HEK293T (cell line): ENCODE results near the gene CAMKMT.

Experiments used
- CTCF ChIA-PET: fragments of 350-600 bp; formaldehyde crosslinking; extraction: SDS; loops from one replicate; lab custom pipeline; 2021; ENCODE audit warnings: antibody characterized with exemption, inconsistent platforms; lab: Yijun Ruan, JAX
- POLR2A ChIA-PET: fragments of 350-600 bp; formaldehyde crosslinking; extraction: SDS; loops from one replicate; lab custom pipeline; 2020; ENCODE audit warnings: antibody characterized with exemption, inconsistent platforms; lab: Yijun Ruan, JAX
- DNase-seq: peaks from one replicate; pipeline ENCODE4 v3.0.0; 2012; ENCODE audit warnings: mixed read lengths; ENCODE audit errors: extremely low spot score
- ARNT ChIP-seq: fragments of 450-650 bp; IDR thresholded peaks from 2 replicates; pipeline ENCODE4 v1.6.1; 2017; ENCODE audit warnings: mild to moderate bottlenecking
- BHLHE40 ChIP-seq: fragments of 450-650 bp; IDR thresholded peaks from 2 replicates; pipeline ENCODE4 v1.6.1; 2016; ENCODE audit warnings: mild to moderate bottlenecking, moderate library complexity, borderline replicate concordance
- CTBP1 ChIP-seq: fragments of 450-650 bp; IDR thresholded peaks from 2 replicates; pipeline ENCODE4 v1.6.1; 2016; ENCODE audit warnings: borderline replicate concordance
- ELF4 ChIP-seq: fragments of 450-650 bp; IDR thresholded peaks from 2 replicates; pipeline ENCODE4 v1.6.1; 2017; ENCODE audit warnings: antibody characterized with exemption
- FOXA1 ChIP-seq: fragments of 450-650 bp; IDR thresholded peaks from 2 replicates; pipeline ENCODE4 v1.6.1; 2016; ENCODE audit warnings: mild to moderate bottlenecking
- FOXK2 ChIP-seq: fragments of 450-650 bp; IDR thresholded peaks from 2 replicates; pipeline ENCODE4 v1.6.1; 2016; ENCODE audit warnings: mild to moderate bottlenecking
- FOXM1 ChIP-seq: fragments of 450-650 bp; IDR thresholded peaks from 2 replicates; pipeline ENCODE4 v1.6.1; 2017; ENCODE audit warnings: mild to moderate bottlenecking, borderline replicate concordance
- HDGF ChIP-seq: fragments of 450-650 bp; IDR thresholded peaks from 2 replicates; pipeline ENCODE4 v1.6.1; 2017; ENCODE audit warnings: antibody characterized with exemption, borderline replicate concordance
- L3MBTL2 ChIP-seq: fragments of 450-650 bp; conservative IDR thresholded peaks from 2 replicates; pipeline ENCODE4 v1.6.1; 2016; ENCODE audit warnings: mild to moderate bottlenecking
- LEF1 ChIP-seq: fragments of 450-650 bp; IDR thresholded peaks from 2 replicates; pipeline ENCODE4 v1.6.1; 2017; ENCODE audit warnings: mild to moderate bottlenecking, borderline replicate concordance
- NFRKB ChIP-seq: fragments of 450-650 bp; IDR thresholded peaks from 2 replicates; pipeline ENCODE4 v1.6.1; 2016; ENCODE audit warnings: mild to moderate bottlenecking, moderate library complexity
- PKNOX1 ChIP-seq: fragments of 450-650 bp; IDR thresholded peaks from 2 replicates; pipeline ENCODE4 v1.6.1; 2016
- SP1 ChIP-seq: fragments of 450-650 bp; IDR thresholded peaks from 2 replicates; pipeline ENCODE4 v1.6.1; 2017
- SUZ12 ChIP-seq: fragments of 450-650 bp; IDR thresholded peaks from 2 replicates; pipeline ENCODE4 v1.6.1; 2016; ENCODE audit warnings: mild to moderate bottlenecking
- TARDBP ChIP-seq: fragments of 450-650 bp; IDR thresholded peaks from 2 replicates; pipeline ENCODE4 v1.6.1; 2016
- ZNF384 ChIP-seq: fragments of 450-650 bp; IDR thresholded peaks from 2 replicates; pipeline ENCODE4 v1.6.1; 2016

Gene CAMKMT

DNA sequence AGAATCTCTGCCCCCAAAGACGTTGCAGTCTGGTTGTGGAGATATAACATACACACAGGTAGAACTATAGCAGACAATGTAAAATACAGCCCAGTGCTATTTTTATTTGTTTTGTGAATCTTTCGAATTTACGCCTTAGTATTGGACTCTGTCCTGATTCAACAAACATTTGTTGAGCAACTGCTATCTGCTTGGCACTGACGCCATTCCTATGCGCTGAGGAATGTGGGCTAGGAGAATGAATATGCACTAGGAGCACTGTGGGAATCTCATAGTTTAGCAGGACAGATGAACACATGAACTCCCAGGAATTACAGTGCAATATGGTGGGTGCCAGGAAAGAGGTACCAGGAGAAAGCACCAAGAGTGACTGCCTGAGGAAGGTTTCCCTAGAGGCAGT is 398.1 kb downstream of the CAMKMT start:
- POLR2A ChIA-PET = no interaction called here
- no peak for TF ChIP-seq SUZ12
- TF ChIP-seq NFRKB = no peak
- TF ChIP-seq LEF1 = no peak
- TF ChIP-seq PKNOX1 = no peak
- no peak for DNase-seq
- CTCF ChIA-PET = no interaction called here

- ChIA-PET POLR2A (no interaction called here), CTCF (no interaction called here)
- TF ChIP-seq L3MBTL2 = no peak
- TF ChIP-seq CTBP1 = no peak
- TF ChIP-seq PKNOX1 = no peak
- TF ChIP-seq TARDBP = no peak
- no peak for TF ChIP-seq FOXM1
- no peak for TF ChIP-seq FOXK2
- TF ChIP-seq SP1 = no peak
- TF ChIP-seq NFRKB = no peak
- TF ChIP-seq HDGF = no peak
- TF ChIP-seq FOXA1 = no peak
- TF ChIP-seq ZNF384 = no peak
- TF ChIP-seq LEF1 = no peak
- no peak for TF ChIP-seq ARNT
- DNase-seq = no peak
Observed at GRCh38 chr2:44763275-44763782, 401.6 kb downstream of the CAMKMT start.

GRCh38 chr2:44766220-44766619 is 404.5 kb downstream of the CAMKMT start:
- TF ChIP-seq HDGF = no peak
- no peak for TF ChIP-seq SUZ12
- no peak for TF ChIP-seq ZNF384
- TF ChIP-seq FOXM1 = no peak
- TF ChIP-seq CTBP1 = no peak
- TF ChIP-seq NFRKB = no peak
- ChIA-PET CTCF (no interaction called here), POLR2A (no interaction called here)
- DNase-seq = no peak

- CTCF ChIA-PET = no interaction called here
- no peak for DNase-seq
- TF ChIP-seq ARNT (no peak), PKNOX1 (peak; percentile 61)
- POLR2A ChIA-PET = no interaction called here
Observed at GRCh38 chr2:44766777-44767176, 405.0 kb downstream of the CAMKMT start.

- DNase-seq = no peak
- CTCF ChIA-PET = no interaction called here
- TF ChIP-seq FOXK2 (no peak), NFRKB (no peak), LEF1 (no peak)
- POLR2A ChIA-PET = no interaction called here
Observed at GRCh38 chr2:44767691-44768090, 405.9 kb downstream of the CAMKMT start.

DNA sequence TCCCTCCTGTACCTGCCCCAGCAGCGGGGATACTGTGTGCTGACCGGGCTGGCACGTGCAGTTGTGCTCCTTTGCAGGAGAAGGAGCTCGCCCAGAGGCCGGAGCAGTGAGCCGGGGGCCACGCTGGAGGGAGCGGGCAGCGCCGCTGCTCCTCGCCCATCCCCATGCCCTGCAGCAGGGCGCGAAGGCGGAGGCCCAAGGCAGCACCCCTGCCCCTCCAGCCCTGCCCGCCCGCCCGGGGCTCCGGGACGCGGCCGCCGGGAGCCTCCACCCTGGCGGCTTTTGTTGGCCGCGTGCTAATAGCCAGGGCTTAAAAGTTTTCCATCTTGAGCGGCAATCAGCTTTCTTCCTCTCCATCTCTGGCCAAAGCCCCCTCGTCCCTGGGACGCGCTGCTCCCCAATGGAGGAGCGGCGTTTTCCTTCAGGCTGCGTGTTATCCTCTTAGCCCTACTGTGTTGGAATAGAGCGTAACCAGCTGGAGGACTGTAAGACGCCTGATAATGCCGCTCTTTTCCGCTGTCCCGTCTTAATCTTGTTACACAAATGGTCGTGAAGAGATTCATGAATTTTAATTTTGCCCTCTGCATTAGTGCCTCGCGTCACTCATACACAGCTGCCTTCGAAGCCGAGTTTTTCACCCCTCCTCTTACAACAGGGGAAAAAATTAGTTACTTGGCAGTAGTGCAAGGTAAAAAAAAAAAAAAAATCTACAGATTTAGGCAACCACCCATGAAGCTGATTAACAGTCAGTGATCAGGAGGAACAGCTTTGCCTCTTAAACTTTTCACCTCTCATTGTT is 406.9 kb downstream of the CAMKMT start:
- ChIA-PET POLR2A (no interaction called here), CTCF (no interaction called here)
- TF ChIP-seq TARDBP = no peak
- no peak for TF ChIP-seq LEF1
- no peak for TF ChIP-seq FOXM1
- TF ChIP-seq SUZ12 = no peak
- no peak for TF ChIP-seq HDGF
- no peak for TF ChIP-seq ZNF384
- TF ChIP-seq BHLHE40 = no peak
- no peak for TF ChIP-seq SP1
- no peak for TF ChIP-seq ELF4
- TF ChIP-seq FOXA1 = no peak
- no peak for TF ChIP-seq PKNOX1
- no peak for TF ChIP-seq L3MBTL2
- no peak for TF ChIP-seq ARNT
- no peak for DNase-seq
